K562 (cell line): Measurements from ENCODE around the gene CDCA5. TPM values are rescaled to one million over a fixed set of nuclear protein-coding genes. Genes with fewer than 3 reads are reported as not detected.
A peak's percentile ranks its signal among the peaks of the same experiment; 100 is the strongest.

ENCODE experiments used
- ATF6 ChIP-seq: sonication (generic); formaldehyde crosslinking; IDR thresholded peaks from 2 replicates; pipeline ENCODE4 v1.4.0; 2020; ENCODE audit warnings: mild to moderate bottlenecking, missing genetic modification reagents
- ESRRA ChIP-seq: fragments of 450-650 bp; IDR thresholded peaks from 2 replicates; pipeline ENCODE4 v1.6.1; 2014; ENCODE audit warnings: low read depth, mild to moderate bottlenecking, moderate library complexity, borderline replicate concordance
- FOXJ2 ChIP-seq: fragments of 200-800 bp; sonication (Bioruptor generic); IDR thresholded peaks from 2 replicates; pipeline ENCODE4 v1.6.1; 2016; ENCODE audit warnings: missing genetic modification characterization, missing compliant biosample characterization
- ILF3 ChIP-seq: fragments of 450-650 bp; IDR thresholded peaks from 2 replicates; pipeline ENCODE4 v1.6.1; 2018; ENCODE audit warnings: antibody characterized with exemption, mild to moderate bottlenecking, moderate library complexity, borderline replicate concordance
- KDM1A ChIP-seq, 2 experiments: fragments of 450-650 bp; IDR thresholded peaks; 2 replicates each; pipeline ENCODE4 v1.6.1; 2016; ENCODE audit warnings: mild to moderate bottlenecking in 2 of 2
- LCOR ChIP-seq: sonication (generic); formaldehyde crosslinking; IDR thresholded peaks from 2 replicates; pipeline ENCODE4 v1.8.0; 2022; ENCODE audit warnings: mild to moderate bottlenecking, missing genetic modification reagents
- MITF ChIP-seq: IDR thresholded peaks from 2 replicates; pipeline ENCODE4 v1.6.1; 2014; ENCODE audit warnings: antibody characterized with exemption
- NEUROD1 ChIP-seq: fragments of 150-350 bp; IDR thresholded peaks from 2 replicates; pipeline ENCODE4 v1.6.1; 2014; ENCODE audit warnings: borderline replicate concordance, low read length, low read depth; ENCODE audit not compliant: partially characterized antibody
- NKRF ChIP-seq: fragments of 450-650 bp; IDR thresholded peaks from 2 replicates; pipeline ENCODE4 v1.6.1; 2016; ENCODE audit warnings: borderline replicate concordance
- RBFOX2 ChIP-seq: fragments of 200-400 bp; formaldehyde crosslinking; IDR thresholded peaks from 2 replicates; pipeline ENCODE4 v1.6.1; 2017; ENCODE audit warnings: low read depth, mild to moderate bottlenecking, low read length, moderate library complexity
- RBM39 ChIP-seq: fragments of 200-400 bp; formaldehyde crosslinking; optimal IDR thresholded peaks from 2 replicates; pipeline ENCODE3; 2018; ENCODE audit warnings: low read depth, low read length
- SAFB ChIP-seq: fragments of 200-400 bp; formaldehyde crosslinking; IDR thresholded peaks from 2 replicates; pipeline ENCODE4 v1.6.1; 2017; ENCODE audit warnings: low read depth, low read length, borderline replicate concordance
- USF1 ChIP-seq: sonication (generic); formaldehyde crosslinking; IDR thresholded peaks from 2 replicates; pipeline ENCODE4 v1.9.0; 2022; ENCODE audit warnings: mild to moderate bottlenecking, missing genetic modification reagents
- ZC3H8 ChIP-seq: fragments of 450-650 bp; IDR thresholded peaks from 2 replicates; pipeline ENCODE4 v1.6.1; 2017
- ZNF444 ChIP-seq: fragments of 250-450 bp; sonication (Bioruptor Pico); IDR thresholded peaks from 2 replicates; pipeline ENCODE4 v1.4.0; 2020; ENCODE audit warnings: mild to moderate bottlenecking, moderate library complexity
- polyA plus RNA-seq, 8 experiments: library from polyadenylated mRNA; depleted of rRNA in 4 of 8; stranded (reverse) in 5 of 8; unstranded in 3 of 8; fragments of >200 nt; fragmentation: Nextera tagmentation in 2 of 8; fragmentation: Illumina TruSeq in 1 of 8; extraction: Ambion mirVana in 2 of 8; extraction: Trizol in 1 of 8; gene quantifications; 2 replicates each; pipeline versions ENCODE4 v1.2.1 to v1.2.3, GENCODE V29; 2011 to 2014; ENCODE audit warnings: inconsistent platforms in 1 of 8, missing spikeins in 1 of 8
- total RNA-seq, 7 experiments: library from RNA; depleted of rRNA in 6 of 7; stranded (reverse); fragments of >200 nt in 6 of 7; fragmentation: Illumina TruSeq in 2 of 7; extraction: Trizol in 2 of 7; gene quantifications; 2 replicates each; pipeline versions ENCODE4 v1.2.1 to v1.2.3, GENCODE V29; 2011 to 2021; ENCODE audit warnings: low replicate concordance in 1 of 7
- TF ChIP-seq, protein P1 (sequence below): fragments of 450-650 bp; conservative IDR thresholded peaks from 2 replicates; pipeline ENCODE4 v1.6.1; 2016; ENCODE audit warnings: missing genetic modification characterization, low read depth, mild to moderate bottlenecking, missing compliant biosample characterization, moderate library complexity
- TF ChIP-seq, protein P2 (sequence below), 2 experiments: fragments of 200-800 bp in 1 of 2; sonication (Bioruptor generic) in 1 of 2; sonication (generic) in 1 of 2; formaldehyde crosslinking in 1 of 2; IDR thresholded peaks in 1 of 2; conservative IDR thresholded peaks in 1 of 2; 2 replicates each; pipeline versions ENCODE4 v1.5.0 to v1.6.1; 2016 to 2020; ENCODE audit warnings: missing compliant biosample characterization in 1 of 2, missing genetic modification characterization in 1 of 2, missing genetic modification reagents in 1 of 2

CDCA5 gene
- total and polyA plus RNA-seq, 9 of the 15 experiments (the other 6 are each of a cell fraction or from before 2014, with no cell fraction given) = 18.9 to 94.3 (median 64.6) TPM

DNA sequence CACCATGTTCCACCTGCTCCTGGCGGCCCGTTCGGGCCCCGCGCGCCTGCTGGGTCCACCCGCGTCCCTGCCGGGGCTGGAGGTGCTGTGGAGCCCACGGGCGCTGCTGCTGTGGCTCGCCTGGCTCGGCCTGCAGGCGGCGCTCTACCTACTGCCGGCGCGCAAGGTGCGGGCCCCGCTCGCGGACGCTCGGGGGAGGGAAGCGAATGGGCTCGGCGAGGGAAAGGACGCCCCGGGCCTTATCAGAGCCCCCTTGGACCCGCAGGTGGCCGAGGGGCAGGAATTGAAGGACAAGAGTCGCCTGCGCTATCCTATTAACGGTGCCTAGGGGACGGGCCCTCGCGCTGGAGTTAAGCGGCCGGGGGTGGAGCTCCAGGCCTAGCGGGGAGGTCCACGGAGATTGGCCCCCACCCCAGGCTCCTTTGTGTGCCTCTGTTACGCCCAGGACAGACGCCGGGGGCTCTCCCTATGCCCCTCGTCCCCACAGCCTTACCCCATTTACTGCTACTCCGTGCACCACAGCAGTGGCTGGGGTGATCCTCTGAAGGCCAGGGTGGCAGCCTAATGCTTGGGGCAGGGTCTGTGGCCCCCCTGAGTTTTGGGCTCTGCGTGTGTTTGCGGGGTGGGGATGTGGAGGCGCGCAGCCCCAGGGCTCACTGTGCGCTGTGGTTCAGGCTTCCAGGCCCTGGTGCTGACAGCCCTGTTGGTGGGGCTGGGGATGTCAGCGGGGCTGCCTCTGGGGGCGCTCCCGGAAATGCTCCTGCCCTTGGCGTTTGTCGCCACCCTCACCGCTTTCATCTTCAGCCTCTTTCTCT lies 28.9 kb upstream of the CDCA5 start (continued):
- TF ChIP-seq ATF6 (0 out of 2 replicates have a peak, but pooled peaks have one; percentile 29), ILF3 (0 out of 2 replicates have a peak, but pooled peaks have one; percentile 78), KDM1A (IDR thresholded peaks at IDR 0.05) (no peak), MITF (no peak), SAFB (peak; percentile 100), ZNF444 (CRISPR knock-in tag) (no peak; the same call in 1 of the 2 replicates), ESRRA (peak; percentile 60), NEUROD1 (no peak), ZC3H8 (no peak), RBM39 (peak; percentile 19), FOXJ2 (no peak), NKRF (peak; percentile 17; the same call in 1 of the 2 replicates), LCOR (CRISPR knock-in tag) (peak; percentile 68; the same call in 1 of the 2 replicates), RBFOX2 (0 out of 2 replicates have a peak, but pooled peaks have one; percentile 54), USF1 (CRISPR knock-in tag) (no peak)
- TF ChIP-seq, protein P1, sequence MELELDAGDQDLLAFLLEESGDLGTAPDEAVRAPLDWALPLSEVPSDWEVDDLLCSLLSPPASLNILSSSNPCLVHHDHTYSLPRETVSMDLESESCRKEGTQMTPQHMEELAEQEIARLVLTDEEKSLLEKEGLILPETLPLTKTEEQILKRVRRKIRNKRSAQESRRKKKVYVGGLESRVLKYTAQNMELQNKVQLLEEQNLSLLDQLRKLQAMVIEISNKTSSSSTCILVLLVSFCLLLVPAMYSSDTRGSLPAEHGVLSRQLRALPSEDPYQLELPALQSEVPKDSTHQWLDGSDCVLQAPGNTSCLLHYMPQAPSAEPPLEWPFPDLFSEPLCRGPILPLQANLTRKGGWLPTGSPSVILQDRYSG (tag) = no peak
- TF ChIP-seq, protein P2, sequence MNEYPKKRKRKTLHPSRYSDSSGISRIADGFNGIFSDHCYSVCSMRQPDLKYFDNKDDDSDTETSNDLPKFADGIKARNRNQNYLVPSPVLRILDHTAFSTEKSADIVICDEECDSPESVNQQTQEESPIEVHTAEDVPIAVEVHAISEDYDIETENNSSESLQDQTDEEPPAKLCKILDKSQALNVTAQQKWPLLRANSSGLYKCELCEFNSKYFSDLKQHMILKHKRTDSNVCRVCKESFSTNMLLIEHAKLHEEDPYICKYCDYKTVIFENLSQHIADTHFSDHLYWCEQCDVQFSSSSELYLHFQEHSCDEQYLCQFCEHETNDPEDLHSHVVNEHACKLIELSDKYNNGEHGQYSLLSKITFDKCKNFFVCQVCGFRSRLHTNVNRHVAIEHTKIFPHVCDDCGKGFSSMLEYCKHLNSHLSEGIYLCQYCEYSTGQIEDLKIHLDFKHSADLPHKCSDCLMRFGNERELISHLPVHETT (CRISPR knock-in tag; conservative IDR thresholded peaks at IDR 0.05 in 1 of 2, IDR thresholded peaks at IDR 0.05 in 1 of 2) = 0 out of 4 replicates have a peak, but pooled peaks of 1 of the 2 experiments have one; percentile 14
